Measurements from ENCODE around the gene AK9.

AK9 gene

DNA sequence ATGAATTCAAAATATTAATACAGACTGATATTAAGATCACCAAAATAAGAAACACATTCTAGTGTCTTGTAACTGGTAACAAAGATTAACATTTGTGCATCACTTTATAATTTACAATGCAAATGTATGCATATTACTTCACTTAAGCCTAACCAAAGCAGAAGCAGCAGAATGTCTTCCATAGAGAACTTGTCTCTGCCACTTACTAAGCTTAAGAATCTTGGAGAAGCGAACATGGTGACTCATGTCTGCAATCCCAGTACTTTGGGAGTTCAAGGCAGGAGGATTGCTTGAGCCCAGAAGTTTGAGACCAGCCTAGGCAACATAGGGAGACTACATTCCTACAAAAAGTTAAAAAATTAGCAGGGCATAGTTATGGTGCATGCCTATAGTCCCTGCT is 18.8 kb downstream of the AK9 start:
- no peak overlapping the region for H3K23ac ChIP-seq (ENCODE audit: low read length)
- no peaks in the 10 kb centered on the region for H3K27me3 ChIP-seq (ENCODE audit: insufficient read depth, low read length)
- no peak overlapping the region for H2BK12ac ChIP-seq (ENCODE audit: low read length)
- no peak overlapping the region for H2AFZ ChIP-seq (ENCODE audit: insufficient read depth, low read length, poor library complexity)
- no peak overlapping the region for H3K4ac ChIP-seq (ENCODE audit: low read depth, low read length)
- no peaks in the 10 kb centered on the region for H3K36me3 ChIP-seq (ENCODE audit: control insufficient read depth in 1 of 2, insufficient read depth in 2 of 2, low read length in 2 of 2)
- no peaks in the 10 kb centered on the region for H3K4me1 ChIP-seq (ENCODE audit: control insufficient read depth in 1 of 2, insufficient read depth in 2 of 2, low read length in 2 of 2)
- no peak overlapping the region for H2BK120ac ChIP-seq (ENCODE audit: insufficient read depth, low read length, poor library complexity)
- no peak overlapping the region for H3K27ac ChIP-seq (ENCODE audit: low read depth, low read length)
- H4K91ac ChIP-seq (ENCODE audit: low read depth, low read length), result no peak overlapping the region
- H3K9ac ChIP-seq (ENCODE audit: low read length), result no peak overlapping the region
- H3K14ac ChIP-seq (ENCODE audit: low read length), result no peak overlapping the region
- H3K79me1 ChIP-seq (ENCODE audit: low read length), result no peaks in the 10 kb centered on the region
- H3K79me2 ChIP-seq (ENCODE audit: control insufficient read depth, insufficient read depth, low read length, poor library complexity), result no peaks in the 10 kb centered on the region
- no peak overlapping the region for H3K4me2 ChIP-seq (ENCODE audit: low read length)
- H3K4me3 ChIP-seq (ENCODE audit: low read depth, low read length), result no peak overlapping the region
- WGBS (ENCODE audit: extremely low coverage, insufficient coverage, insufficient read length), result no CpG with 5 or more reads among the region's 1 CpG
- no peak overlapping the region for H4K8ac ChIP-seq (ENCODE audit: low read depth, low read length)
- no peak overlapping the region for H4K12ac ChIP-seq (ENCODE audit: low read depth, low read length)
- no peak overlapping the region for H2BK5ac ChIP-seq (ENCODE audit: low read depth, low read length, poor library complexity)
- no peaks in the 10 kb centered on the region for H3K9me3 ChIP-seq (ENCODE audit: insufficient read depth, low read depth, low read length)
- no peak for DNase-seq
- H2AK5ac ChIP-seq (ENCODE audit: low read length), result no peak overlapping the region
- H3K18ac ChIP-seq (ENCODE audit: low read length), result no peak overlapping the region

GRCh38 chr6:109671733-109672132 is 19.3 kb downstream of the AK9 start:
- no peak overlapping the region for H3K18ac ChIP-seq (ENCODE audit: low read length)
- no peak overlapping the region for H2AFZ ChIP-seq (ENCODE audit: insufficient read depth, low read length, poor library complexity)
- H3K14ac ChIP-seq (ENCODE audit: low read length), result no peak overlapping the region
- WGBS (ENCODE audit: extremely low coverage, insufficient coverage, insufficient read length), result no CpG with 5 or more reads among the region's 2 CpGs
- no peaks in the 10 kb centered on the region for H3K4me1 ChIP-seq (ENCODE audit: control insufficient read depth in 1 of 2, insufficient read depth in 2 of 2, low read length in 2 of 2)
- no peak overlapping the region for H3K4me2 ChIP-seq (ENCODE audit: low read length)
- H4K8ac ChIP-seq (ENCODE audit: low read depth, low read length), result no peak overlapping the region
- no peak overlapping the region for H2BK120ac ChIP-seq (ENCODE audit: insufficient read depth, low read length, poor library complexity)
- no peak overlapping the region for H3K4ac ChIP-seq (ENCODE audit: low read depth, low read length)
- no peak overlapping the region for H2AK5ac ChIP-seq (ENCODE audit: low read length)
- no peak for DNase-seq
- no peak overlapping the region for H3K4me3 ChIP-seq (ENCODE audit: low read depth, low read length)
- H3K9me3 ChIP-seq (ENCODE audit: insufficient read depth, low read depth, low read length), result no peaks in the 10 kb centered on the region
- H3K9ac ChIP-seq (ENCODE audit: low read length), result no peak overlapping the region
- H2BK12ac ChIP-seq (ENCODE audit: low read length), result no peak overlapping the region
- no peaks in the 10 kb centered on the region for H3K79me2 ChIP-seq (ENCODE audit: control insufficient read depth, insufficient read depth, low read length, poor library complexity)
- no peak overlapping the region for H2BK5ac ChIP-seq (ENCODE audit: low read depth, low read length, poor library complexity)
- no peak overlapping the region for H4K91ac ChIP-seq (ENCODE audit: low read depth, low read length)
- no peaks in the 10 kb centered on the region for H3K79me1 ChIP-seq (ENCODE audit: low read length)
- H3K36me3 ChIP-seq (ENCODE audit: control insufficient read depth in 1 of 2, insufficient read depth in 2 of 2, low read length in 2 of 2), result no peaks in the 10 kb centered on the region
- no peaks in the 10 kb centered on the region for H3K27me3 ChIP-seq (ENCODE audit: insufficient read depth, low read length)
- no peak overlapping the region for H3K23ac ChIP-seq (ENCODE audit: low read length)
- H3K27ac ChIP-seq (ENCODE audit: low read depth, low read length), result no peak overlapping the region
- no peak overlapping the region for H4K12ac ChIP-seq (ENCODE audit: low read depth, low read length)

- no peak overlapping the region for H3K4ac ChIP-seq (ENCODE audit: low read depth, low read length)
- no peak overlapping the region for H4K91ac ChIP-seq (ENCODE audit: low read depth, low read length)
- H2BK5ac ChIP-seq (ENCODE audit: low read depth, low read length, poor library complexity), result no peak overlapping the region
- no CpG with 5 or more reads among the region's 4 CpGs for WGBS (ENCODE audit: extremely low coverage, insufficient coverage, insufficient read length)
- no peak overlapping the region for H3K23ac ChIP-seq (ENCODE audit: low read length)
- H2AFZ ChIP-seq (ENCODE audit: insufficient read depth, low read length, poor library complexity), result no peak overlapping the region
- H2AK5ac ChIP-seq (ENCODE audit: low read length), result no peak overlapping the region
- no peak overlapping the region for H2BK120ac ChIP-seq (ENCODE audit: insufficient read depth, low read length, poor library complexity)
- no peak overlapping the region for H3K4me3 ChIP-seq (ENCODE audit: low read depth, low read length)
- no peak overlapping the region for H3K14ac ChIP-seq (ENCODE audit: low read length)
- no peak overlapping the region for H4K8ac ChIP-seq (ENCODE audit: low read depth, low read length)
- no peak overlapping the region for H2BK12ac ChIP-seq (ENCODE audit: low read length)
- H3K4me2 ChIP-seq (ENCODE audit: low read length), result no peak overlapping the region
- H3K27me3 ChIP-seq (ENCODE audit: insufficient read depth, low read length), result no peaks in the 10 kb centered on the region
- H4K12ac ChIP-seq (ENCODE audit: low read depth, low read length), result no peak overlapping the region
- no peaks in the 10 kb centered on the region for H3K36me3 ChIP-seq (ENCODE audit: control insufficient read depth in 1 of 2, insufficient read depth in 2 of 2, low read length in 2 of 2)
- H3K9me3 ChIP-seq (ENCODE audit: insufficient read depth, low read depth, low read length), result peaks cover 1% of the 10 kb centered on the region
- H3K79me2 ChIP-seq (ENCODE audit: control insufficient read depth, insufficient read depth, low read length, poor library complexity), result no peaks in the 10 kb centered on the region
- H3K4me1 ChIP-seq (ENCODE audit: control insufficient read depth in 1 of 2, insufficient read depth in 2 of 2, low read length in 2 of 2), result no peaks in the 10 kb centered on the region
- H3K18ac ChIP-seq (ENCODE audit: low read length), result no peak overlapping the region
- no peaks in the 10 kb centered on the region for H3K79me1 ChIP-seq (ENCODE audit: low read length)
- no peak overlapping the region for H3K9ac ChIP-seq (ENCODE audit: low read length)
- H3K27ac ChIP-seq (ENCODE audit: low read depth, low read length), result no peak overlapping the region
- DNase-seq, result no peak
Measured at GRCh38 chr6:109669811-109670210, 21.2 kb downstream of the AK9 start.

- Histone ChIP-seq H3K27ac (ENCODE audit: low read depth, low read length) (no peak overlapping the region), H3K36me3 (ENCODE audit: control insufficient read depth in 1 of 2, insufficient read depth in 2 of 2, low read length in 2 of 2) (no peaks in the 10 kb centered on the region), H3K4me3 (ENCODE audit: low read depth, low read length) (no peak overlapping the region), H2AK5ac (ENCODE audit: low read length) (no peak overlapping the region), H4K12ac (ENCODE audit: low read depth, low read length) (no peak overlapping the region), H2BK5ac (ENCODE audit: low read depth, low read length, poor library complexity) (no peak overlapping the region), H2AFZ (ENCODE audit: insufficient read depth, low read length, poor library complexity) (no peak overlapping the region), H3K14ac (ENCODE audit: low read length) (no peak overlapping the region), H3K27me3 (ENCODE audit: insufficient read depth, low read length) (no peaks in the 10 kb centered on the region), H2BK120ac (ENCODE audit: insufficient read depth, low read length, poor library complexity) (no peak overlapping the region), H3K9me3 (ENCODE audit: insufficient read depth, low read depth, low read length) (peaks cover 1% of the 10 kb centered on the region), H3K4ac (ENCODE audit: low read depth, low read length) (no peak overlapping the region), H3K9ac (ENCODE audit: low read length) (no peak overlapping the region), H3K23ac (ENCODE audit: low read length) (no peak overlapping the region), H3K79me2 (ENCODE audit: control insufficient read depth, insufficient read depth, low read length, poor library complexity) (no peaks in the 10 kb centered on the region), H2BK12ac (ENCODE audit: low read length) (no peak overlapping the region), H4K91ac (ENCODE audit: low read depth, low read length) (no peak overlapping the region), H4K8ac (ENCODE audit: low read depth, low read length) (no peak overlapping the region), H3K4me2 (ENCODE audit: low read length) (no peak overlapping the region), H3K79me1 (ENCODE audit: low read length) (no peaks in the 10 kb centered on the region), H3K18ac (ENCODE audit: low read length) (no peak overlapping the region), H3K4me1 (ENCODE audit: control insufficient read depth in 1 of 2, insufficient read depth in 2 of 2, low read length in 2 of 2) (no peaks in the 10 kb centered on the region)
- peak in 1 of 2 donors; percentile 10 for DNase-seq
- no CpG with 5 or more reads among the region's 2 CpGs for WGBS (ENCODE audit: extremely low coverage, insufficient coverage, insufficient read length)
Measured at GRCh38 chr6:109662192-109662591, 28.8 kb downstream of the AK9 start.

Data from trophoblast cell (in vitro differentiated cells and primary cell).